ENCODE results near the gene ZNF10.
A peak's percentile ranks its signal among the peaks of the same experiment; 100 is the strongest.

ZNF10 gene

DNA sequence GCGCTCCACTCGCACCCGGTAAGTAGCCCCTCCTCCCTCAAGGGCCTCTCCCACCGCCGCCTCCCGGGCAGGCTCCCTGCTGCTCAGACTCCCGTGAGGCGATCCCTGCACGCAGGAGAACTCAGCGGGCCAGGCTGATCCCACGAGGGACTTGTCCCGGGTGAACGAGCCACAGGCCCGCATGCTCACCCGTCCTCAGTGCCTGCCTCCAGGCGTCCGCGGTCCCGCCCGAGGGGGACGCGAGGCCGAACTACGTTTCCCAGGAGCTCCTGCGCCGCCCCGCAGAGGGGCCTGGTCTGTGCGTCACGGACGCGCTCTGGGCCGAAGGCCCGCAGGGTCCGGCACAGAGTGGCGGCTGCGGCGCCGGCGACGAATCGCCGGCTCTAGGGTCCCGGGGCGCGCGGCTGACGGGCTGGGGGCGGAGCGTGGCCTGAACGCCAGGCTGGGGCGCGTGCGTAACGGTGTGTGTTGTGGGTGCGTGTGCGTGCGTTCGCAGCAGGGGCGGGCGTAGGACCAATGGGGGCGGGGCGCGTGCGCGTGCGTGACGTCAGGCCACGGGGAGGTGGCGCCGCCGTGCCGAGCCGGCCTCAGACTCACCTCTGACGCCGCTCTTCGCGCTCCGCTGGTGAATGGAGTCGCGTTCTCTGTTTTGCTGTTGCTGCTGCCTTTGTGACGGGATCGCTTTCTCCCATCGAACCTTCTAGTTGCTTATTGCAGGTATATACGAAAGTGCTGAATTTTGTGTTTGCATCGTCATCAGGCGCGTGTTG, at the start of gene ZNF10, which contains the start of gene ZNF891:
ZNF10 (plus strand) TSS at position 590 of the 770 bp plus-strand sequence. CDS start 13,866 bp downstream, outside the sequence.
ZNF891 (minus strand) TSS at position 237 of the 770 bp plus-strand sequence. CDS start 8,356 bp downstream, outside the sequence.
- DNase-seq = peak; percentile 86

DNA sequence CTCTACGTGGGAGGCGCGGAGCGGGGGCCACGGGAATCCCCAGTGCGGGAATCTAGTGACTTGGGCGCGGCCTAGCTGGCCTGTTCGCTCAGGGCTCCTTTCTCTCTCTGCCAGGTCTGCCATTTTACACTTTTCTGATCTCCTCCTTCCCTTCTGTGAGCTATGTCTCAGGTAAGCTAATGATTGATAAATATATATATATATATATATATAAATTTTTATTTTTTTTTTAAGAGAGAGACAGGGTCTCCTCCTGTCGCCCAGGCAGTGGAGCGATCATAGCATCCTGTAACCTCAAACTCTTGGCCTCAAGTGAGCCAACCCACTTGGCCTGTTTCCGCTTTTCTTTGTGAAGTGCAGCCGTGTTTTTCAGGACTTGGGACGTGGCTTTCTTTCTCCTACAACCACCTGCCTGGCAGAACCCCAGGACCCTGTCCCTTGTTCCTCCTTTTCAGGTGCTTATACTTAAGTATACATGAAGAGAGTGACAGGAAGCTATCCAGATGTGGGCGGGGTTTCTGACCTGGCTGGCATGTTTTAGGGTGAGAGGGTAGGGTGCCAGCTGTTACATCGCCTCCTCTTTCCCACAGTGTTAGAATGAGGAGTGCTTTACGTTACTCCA, 49.2 kb upstream of the ZNF10 start:
- DNase-seq = no peak

DNA sequence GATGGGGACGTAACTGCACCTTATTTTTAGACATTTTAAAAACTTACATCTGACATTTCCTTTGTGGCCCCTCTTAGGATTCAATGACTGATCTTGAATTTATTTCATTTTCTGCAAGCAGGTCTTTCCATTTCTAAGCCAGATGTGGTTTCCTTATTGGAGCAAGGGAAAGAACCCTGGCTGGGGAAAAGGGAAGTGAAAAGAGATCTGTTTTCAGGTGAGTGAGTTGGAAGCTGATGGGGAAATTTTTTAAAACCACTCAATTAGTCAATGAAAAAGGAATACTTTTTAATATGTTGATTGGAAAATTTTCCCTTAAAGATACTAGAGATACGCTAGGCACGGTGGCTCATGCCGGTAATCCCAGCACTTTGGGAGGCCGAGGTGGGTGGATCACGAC, 47.1 kb upstream of the ZNF10 start:
- no peak for DNase-seq

DNA sequence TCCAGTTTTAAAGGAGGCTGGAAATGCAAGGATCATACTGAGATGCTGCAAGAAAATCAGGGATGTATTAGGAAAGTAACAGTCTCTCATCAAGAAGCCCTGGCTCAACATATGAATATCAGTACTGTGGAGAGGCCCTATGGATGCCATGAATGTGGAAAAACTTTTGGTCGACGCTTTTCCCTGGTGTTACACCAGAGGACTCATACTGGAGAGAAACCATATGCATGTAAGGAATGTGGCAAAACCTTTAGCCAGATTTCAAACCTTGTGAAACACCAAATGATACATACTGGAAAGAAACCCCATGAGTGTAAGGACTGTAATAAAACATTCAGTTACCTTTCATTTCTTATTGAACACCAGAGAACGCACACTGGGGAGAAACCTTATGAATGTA, 24.8 kb upstream of the ZNF10 start:
- DNase-seq = no peak

DNA sequence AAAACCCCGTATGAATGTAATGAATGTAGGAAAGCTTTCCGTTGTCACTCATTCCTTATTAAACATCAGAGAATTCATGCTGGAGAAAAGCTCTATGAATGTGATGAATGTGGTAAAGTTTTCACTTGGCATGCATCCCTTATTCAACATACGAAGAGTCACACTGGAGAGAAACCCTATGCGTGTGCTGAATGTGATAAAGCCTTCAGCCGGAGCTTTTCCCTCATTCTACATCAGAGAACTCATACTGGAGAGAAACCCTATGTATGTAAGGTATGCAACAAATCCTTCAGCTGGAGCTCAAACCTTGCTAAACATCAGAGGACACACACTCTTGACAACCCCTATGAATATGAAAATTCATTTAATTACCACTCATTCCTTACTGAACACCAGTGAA, 24.2 kb upstream of the ZNF10 start:
- no peak for DNase-seq

DNA sequence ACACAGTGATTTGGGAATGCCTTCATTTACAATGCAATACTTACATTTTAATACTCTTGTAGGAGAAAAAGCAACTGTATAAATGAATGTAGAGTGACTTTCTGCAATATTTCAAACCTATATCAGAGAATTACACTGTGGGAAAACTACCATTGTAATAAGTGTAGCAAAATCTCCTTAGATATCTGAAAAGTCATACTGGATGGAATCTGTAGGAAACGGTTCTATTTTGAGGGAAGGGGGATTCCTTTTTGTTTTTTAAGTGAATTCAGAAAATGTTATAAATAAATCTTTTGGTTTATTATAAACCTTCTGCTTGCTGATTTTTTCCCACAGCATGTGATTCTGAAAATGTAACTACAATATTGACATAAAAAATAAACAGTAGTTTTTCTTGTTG, 23.3 kb upstream of the ZNF10 start:
- DNase-seq = no peak

DNA sequence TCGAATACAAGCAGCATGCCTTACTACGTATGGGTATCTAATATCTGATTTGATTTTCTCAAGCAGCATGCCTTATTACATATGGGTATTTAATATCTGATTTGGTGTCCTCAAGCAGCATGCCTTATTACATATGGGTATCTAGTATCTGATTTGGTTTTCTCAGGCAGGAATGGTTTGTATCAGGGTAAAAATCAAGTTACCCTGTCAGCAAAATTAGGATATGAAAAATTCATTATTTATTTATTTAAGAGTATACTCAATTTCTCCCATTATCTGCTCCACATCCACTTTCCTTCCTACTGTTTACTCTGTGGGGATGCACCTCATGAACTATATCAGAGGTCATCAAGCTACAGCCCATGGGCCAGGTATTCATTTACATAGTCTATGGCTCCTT, 22.3 kb upstream of the ZNF10 start:
- no peak for DNase-seq

DNA sequence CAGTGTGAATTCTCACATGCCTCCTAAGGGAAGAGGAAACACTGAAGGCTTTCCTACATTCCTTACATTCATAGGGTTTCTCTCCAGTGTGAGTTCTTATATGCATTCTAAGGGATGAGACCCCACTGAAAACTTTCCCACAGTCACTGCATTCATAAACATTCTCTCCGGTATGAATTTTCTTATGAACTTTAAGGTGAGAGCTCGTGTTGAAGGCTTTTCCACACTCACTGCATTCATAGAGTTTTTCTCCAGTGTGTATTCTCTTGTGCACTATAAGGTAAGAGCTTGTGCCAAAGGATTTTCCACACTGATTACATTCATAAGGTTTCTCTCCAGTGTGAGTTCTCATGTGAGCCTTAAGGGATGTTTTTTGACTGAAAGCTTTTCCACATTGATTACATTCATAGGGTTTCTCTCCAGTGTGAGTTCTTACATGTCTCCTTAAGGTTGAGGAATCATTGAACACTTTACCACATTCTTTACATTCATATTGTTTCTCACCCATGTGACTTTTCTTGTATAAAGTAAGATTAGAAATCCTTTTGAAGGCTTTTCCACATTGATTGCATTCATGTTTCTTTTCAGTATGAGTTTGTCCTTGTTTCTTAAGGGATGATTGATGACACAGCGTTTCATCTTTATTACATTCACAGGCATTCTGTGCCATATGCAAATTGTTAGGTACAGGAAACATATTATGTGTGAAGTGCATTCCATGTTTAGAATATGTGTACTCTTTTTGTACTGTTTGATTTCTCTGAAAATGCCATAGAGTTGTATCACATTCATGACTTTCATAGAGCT, 9.8 kb upstream of the ZNF10 start:
- DNase-seq = no peak

DNA sequence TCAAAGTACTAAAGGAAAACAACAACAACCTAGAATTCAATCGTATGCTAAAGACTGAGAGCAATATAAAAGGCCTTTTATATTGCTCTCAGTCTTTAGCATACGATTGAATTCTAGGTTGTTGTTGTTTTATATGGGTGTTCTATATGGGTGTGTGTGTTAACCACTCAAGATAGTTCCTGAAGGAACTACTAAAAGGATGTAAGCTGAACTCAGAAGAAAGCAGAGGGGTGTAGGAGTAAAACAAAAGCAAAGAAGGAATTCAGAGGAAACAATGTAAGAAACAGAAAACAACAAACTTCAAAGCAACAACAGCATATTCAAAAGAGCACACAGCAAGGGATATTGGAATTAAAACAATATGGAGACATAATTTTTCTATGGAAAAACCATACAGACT, 5.8 kb upstream of the ZNF10 start:
- no peak for DNase-seq

DNA sequence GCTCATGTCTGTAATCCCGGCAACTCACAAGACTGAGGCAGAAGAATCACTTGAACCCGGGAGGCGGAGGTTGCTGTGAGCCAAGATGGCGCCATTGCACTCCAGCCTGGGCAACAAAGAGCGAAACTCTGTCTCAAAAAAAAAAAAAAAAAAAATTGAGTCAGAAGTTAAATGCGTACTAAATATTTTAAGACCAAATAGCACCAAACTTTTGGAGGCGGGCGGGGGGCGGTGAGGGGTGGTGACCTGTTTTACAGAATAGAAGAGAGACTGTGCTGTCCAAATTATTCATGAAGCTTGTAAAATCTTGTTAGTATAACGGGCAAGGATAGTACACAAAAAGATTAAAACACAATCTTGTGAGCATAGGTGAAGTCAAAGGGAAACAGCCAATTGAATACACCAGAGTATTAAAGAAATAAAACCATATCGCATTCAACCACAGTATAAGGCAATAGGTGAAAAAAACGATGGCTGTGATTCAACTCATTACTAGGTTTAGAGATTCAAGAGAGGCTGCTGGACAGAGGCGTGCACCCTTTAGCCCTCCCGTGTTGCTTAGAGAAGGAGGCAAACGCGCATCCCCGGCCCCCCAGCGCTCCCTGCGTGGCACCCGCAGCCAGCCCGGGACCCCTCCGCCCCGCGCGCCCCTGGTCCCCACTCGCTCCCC, 924 bp upstream of the ZNF10 start:
- DNase-seq = peak; percentile 34

DNA sequence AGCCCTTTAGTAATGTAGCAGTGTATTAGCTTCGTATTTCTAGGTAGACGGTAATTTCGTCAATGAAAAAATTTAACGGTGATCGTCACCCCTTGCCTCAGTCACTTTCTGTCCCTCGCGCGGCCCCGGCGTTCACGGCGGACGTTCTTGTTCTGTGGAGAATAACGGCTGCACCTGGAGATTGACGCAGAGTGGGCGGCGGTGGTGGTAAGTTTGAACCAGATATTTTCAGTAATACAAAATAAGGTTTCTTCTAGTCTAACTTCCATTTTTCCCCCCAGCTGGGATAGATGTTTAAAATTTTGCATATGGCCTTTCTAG, 341 bp downstream of the ZNF10 start:
- DNase-seq = no peak

DNA sequence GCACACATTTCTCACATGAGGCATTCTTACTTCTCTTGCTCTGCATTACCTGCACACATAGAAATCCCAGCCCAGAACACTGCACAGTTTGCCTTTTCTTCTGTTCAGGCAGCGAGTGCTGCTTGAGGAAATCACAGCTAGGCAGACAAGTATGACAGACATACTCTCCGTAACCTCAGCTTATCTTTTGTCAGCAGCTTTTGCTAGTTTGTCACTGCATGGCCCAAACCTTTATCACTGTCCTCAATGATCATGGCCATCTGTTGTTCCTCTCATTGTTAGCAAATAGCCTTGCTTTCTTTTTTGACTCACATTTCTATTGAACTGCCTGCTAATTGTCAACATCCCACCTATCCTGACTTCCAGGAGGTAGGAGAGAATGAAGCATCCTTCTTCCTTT, 5.3 kb downstream of the ZNF10 start:
- DNase-seq = no peak

DNA sequence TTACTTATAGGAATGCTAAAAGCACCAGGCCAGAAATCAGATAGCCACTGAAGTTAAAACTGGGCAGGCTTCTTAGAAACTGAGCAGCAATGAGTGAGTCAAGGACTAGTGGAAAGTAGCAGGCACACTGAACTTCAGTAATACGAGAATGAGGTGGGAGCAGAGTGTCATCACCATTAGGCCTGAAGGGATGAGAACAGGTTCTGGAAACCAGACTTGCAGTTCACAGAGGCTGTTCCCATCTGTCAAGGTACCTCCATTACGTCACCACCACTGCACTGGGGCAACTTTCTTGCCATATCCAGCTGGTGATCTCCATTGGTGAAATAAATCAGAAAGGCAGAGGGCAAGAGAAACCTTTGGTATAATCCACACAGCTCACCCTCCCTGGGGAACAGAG, 15.6 kb downstream of the ZNF10 start:
- no peak for DNase-seq

DNA sequence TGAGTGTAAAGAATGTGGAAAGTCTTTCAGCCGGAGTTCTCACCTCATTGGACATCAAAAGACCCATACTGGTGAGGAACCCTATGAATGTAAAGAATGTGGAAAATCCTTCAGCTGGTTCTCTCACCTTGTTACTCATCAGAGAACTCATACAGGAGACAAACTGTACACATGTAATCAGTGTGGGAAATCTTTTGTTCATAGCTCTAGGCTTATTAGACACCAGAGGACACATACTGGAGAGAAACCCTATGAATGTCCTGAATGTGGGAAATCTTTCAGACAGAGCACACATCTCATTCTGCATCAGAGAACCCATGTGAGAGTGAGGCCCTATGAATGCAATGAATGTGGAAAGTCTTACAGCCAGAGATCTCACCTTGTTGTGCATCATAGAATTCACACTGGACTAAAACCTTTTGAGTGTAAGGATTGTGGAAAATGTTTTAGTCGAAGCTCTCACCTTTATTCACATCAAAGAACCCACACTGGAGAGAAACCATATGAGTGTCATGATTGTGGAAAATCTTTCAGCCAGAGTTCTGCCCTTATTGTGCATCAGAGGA, 25.8 kb downstream of the ZNF10 start:
- DNase-seq = no peak

DNA sequence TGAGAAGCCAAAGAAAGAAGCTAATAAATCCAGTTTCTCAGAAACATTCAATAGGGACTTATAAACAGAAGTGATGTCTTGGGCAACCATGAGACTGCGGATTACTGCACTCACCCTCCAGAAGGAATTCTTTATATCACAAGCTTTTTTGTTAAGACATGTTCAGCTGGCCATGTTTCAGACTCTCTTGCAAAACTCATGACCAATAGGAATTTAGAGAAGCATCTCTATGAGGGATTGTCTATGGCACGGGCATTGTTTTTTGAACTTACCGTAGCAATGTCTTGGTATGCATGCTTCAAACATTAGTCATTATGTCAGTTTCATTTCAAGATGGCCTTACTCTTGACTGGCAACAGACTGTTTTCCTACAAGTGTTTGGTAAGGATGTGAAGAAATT, 35.3 kb downstream of the ZNF10 start:
- DNase-seq = no peak

DNA sequence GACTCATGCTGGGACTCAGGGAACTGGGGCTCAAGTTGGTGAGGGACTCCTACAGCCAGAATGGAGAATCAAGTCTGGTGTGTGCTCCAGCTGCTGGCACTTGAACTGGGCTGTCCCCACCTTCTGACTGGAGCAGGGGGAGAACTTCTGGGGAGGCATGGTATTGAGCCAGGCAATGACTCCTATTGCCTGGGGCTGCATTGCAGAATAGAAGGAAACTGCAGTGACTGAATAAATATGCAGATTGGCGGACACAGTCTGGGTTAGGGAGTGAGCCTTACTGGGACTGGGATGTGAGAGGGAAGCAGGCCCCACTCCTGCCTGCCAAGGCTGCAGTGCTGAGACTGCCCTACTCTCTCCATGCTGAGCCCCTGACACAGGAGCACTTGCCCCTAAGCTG, 42.1 kb downstream of the ZNF10 start:
- DNase-seq = no peak

DNA sequence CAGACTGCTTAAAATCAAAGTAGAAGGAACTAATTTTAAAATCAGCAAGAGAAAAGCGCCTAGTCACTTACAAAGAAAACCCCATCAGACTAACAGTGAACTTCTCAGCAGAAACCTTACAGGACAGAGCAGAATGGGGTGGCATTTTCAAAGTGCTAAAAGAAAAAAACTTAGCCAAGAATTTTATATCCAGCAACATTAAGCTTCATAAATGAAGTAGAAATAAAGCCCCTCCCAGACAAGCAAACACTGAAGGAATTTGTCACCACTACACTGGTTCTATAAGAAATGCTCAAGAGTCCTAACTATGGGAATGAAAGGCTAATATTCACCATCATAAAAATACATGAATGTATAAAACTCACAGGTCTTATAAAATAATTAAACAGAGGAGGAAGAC, 44.5 kb downstream of the ZNF10 start:
- DNase-seq = no peak

DNA sequence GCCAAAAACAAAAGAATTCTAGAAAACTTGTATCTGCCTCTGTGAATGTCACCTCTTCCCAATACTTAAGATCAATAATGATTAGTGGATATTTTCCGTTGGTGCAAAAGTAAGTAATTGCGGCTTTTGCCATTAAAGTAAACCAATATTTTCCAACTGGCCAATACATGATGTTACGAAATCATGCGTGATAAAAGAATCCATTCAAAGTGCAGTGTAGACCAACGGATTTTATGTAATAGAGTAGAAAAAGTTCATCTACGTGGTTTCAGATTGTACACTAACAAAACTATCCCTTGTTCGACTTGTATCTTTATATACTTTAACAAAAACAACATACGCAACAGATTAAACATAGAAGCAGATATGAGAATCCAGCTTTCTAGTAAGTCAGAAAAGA, 50.2 kb downstream of the ZNF10 start:
- DNase-seq = no peak

DNA sequence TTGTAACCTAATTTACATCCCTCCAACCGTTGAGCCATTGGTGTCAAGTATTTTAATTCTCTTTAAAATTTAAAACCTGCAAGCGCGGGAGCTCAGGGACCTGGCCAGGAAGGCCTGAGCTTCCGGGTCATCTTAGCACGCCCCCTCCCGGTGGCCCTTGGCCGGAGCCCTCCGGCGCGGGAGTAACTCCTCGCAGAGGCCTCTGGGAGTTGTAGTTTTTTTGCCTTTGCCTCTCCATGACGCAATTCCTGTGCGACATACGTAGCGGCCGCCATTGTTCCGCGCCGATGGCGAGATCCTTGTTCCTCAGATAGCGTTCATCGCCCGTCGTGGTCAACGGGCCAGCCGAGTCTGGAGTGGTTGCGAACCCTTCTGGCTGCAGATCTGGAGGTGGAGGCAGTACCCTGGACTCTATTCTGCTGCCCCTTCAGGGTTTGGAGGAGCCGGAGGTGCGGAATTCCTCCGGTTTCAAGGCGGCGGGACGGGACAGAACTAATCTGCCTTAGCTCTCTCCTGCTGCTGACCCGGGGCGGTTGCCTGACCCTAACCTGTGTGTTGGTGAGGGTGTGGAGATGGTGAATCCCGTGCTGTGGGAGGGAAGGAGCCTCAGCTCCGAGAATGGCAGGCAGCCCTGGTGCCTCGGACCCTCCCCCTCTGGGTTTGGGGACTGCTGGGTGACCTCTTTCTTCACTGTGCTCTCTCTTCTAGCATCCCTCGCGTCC, 51.0 kb downstream of the ZNF10 start, which contains the start of gene ZNF268:
ZNF268 (plus strand) TSS at position 258 of the 722 bp plus-strand sequence. CDS start 503 bp downstream, outside the sequence.
- DNase-seq = peak; percentile 82

DNA sequence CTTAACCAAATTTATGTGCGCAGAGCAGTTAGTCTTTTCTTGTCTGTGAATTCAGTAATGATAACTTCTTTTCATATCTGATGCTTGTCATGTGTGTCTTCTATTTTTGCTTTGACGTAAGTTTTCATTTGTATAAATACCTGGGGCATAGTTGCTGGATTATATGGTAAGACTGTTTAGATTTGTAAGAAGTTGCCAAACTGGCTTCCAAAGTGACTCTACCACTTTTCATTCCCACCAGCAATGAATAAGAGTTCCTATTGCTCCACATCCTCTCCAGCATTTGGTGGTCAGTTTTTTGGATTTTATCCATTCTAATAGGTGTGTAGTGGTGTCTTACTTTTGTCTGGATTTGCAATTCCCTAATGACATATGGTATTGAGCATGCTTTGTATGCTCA, 59.7 kb downstream of the ZNF10 start:
- DNase-seq = no peak

DNA sequence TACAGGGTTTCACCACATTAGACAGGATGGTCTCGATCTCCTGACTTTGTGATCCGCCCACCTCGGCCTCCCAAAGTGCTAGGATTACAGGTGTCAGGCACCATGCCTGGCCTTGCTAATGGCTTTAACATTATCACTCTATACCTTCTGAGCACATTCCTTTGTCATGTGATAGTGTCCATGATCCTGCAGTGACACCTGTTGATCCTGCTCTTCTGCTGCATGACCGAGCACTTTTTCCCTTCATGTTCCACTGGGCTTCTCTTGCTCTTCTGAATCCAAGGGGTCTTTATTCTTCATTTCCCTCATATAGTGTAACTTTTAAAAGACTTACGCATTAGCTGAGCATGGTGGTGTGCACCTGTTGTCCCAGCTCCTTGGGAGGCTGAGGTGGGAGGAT, 62.4 kb downstream of the ZNF10 start:
- DNase-seq = no peak

DNA sequence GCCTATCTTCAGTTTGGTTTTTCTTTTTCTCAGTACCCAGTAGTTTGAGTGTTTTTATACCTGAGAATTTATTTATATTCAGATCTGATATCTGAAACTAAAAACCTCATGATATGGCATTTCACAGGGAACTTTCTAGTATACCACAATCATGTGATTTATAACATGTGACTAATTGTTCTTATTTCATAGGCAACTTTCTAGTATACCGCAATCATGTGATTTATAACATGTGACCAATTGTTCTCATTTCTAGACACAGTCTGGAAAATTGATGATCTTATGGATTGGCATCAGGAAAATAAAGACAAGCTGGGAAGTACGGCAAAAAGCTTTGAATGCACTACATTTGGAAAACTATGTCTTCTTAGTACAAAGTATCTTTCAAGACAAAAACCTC, 71.5 kb downstream of the ZNF10 start:
- no peak for DNase-seq

All from NCI-H1105 (cell line).